HG03575 (cell line): Measurements from ENCODE around the gene NACC1.

Experiments
- ATAC-seq: cut with Tn5 transposase; IDR thresholded peaks from one replicate; pipeline ENCODE4 v1.9.1; 2021; ENCODE audit not compliant: unreplicated experiment, insufficient number of reproducible peaks, low FRiP score; ENCODE audit errors: extremely low read depth

Gene NACC1

DNA sequence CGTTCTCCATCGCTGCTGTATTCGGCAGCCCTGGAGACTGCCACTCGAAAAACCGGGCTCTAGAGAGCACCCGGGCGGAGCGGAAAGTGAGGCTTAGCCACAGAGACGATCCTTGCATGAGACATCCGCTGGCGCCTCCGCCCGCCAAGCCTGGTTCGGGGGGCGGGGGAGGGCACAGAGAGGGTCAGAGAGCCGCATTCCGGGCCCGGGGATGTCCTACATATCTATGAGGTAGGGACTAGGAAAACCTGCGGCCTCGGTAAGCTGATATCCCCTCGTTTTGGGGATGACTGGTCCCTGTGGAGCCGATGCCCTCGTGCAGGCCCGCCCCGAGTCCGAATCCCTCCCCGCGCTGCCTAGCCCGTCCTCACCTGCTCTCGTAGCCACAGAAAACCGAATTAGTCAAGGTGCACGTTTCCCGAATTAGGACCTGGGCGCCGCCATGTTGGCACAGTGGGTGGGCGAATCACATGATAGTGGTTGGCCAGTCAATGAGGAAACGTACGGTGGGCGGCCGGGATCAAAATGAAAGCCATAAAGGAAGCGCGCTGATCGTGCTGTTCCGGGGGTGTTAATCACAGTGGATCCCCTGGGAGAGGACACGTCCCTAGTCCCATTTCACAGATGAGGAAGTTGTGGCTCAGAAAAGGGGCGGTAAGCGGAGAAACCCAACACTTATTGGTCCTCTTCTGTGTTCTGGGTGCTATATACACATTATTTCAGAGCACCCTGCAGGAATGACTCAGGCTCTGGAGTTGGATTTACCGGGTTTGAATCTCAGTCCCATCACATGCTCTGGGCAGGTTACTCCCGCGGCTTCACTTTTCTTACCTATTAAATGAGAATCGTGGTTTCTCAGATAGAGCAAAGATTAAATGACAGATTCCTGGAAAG is 1.5 kb upstream of the NACC1 start, which contains the start of gene TRMT1:
TRMT1 (minus strand) TSS at position 459 of the 894 bp plus-strand sequence; CDS start at position 118, 341 bp downstream.
- no peak for ATAC-seq

DNA sequence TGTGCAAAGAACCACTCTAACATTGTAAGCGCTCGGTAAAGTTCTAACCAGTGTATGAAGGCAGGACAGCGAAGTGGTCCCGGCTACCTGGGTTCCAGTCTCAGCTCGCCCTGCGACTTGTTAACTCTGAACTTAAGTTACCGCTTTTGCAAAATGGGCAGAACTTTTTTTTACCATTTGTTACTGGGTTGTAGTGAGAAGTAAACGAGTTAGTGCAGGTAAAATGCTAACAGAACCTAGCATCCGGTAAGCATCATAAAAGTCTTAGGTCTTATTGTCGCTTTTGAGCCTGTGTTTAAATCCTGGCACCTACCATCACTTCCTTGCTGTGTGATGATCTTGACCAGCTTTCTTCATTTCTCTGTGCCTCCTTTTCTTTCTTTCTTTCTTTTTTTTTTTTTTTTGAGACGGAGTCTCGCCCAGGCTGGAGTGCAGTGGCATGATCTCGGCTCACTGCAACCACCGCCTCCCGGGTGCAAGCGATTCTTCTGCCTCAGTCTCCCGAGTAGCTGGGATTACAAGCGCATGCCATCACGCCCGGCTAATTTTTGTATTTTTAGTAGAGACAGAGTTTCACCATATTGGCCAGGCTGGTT is 790 bp upstream of the NACC1 start:
- ATAC-seq = no peak

DNA sequence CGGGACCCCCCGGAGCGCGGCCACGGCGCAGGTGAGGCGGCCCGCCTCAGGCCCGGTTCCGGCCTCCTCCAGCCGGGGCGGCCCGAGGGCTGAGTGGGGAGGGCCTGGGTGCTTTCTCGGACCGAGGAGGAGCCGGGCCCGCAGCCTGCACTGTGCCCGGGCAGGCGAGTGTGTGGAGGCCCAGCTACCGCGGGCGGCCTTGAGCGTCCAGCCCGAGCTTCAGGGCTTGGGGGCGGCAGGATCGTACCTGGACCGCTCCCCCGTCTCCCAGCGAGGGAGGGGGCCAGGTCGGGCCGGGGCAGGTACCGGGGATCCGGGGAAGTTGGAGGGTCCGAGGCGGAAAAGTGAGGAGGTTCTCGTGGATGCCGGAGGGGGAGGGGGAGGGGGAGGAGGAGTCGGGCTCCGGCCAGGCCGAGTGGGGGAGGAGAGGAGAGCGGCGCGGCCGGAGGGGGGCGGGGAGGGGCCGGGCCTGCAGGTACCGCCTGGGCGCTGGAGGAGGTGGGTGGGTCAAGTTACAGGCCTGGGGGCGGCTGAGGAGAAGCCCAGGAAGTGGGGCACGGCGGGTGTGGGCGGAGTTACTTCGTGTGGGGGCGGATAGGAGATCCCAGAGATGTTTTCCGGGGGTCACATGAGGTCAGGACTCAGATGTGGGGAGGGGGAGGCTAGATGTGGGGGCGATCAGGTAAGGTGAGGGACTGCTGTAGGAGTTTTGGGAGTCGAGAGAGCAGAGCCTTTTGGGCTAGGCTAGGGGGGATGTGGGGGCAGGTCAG is 545 bp downstream of the NACC1 start:
- no peak for ATAC-seq

DNA sequence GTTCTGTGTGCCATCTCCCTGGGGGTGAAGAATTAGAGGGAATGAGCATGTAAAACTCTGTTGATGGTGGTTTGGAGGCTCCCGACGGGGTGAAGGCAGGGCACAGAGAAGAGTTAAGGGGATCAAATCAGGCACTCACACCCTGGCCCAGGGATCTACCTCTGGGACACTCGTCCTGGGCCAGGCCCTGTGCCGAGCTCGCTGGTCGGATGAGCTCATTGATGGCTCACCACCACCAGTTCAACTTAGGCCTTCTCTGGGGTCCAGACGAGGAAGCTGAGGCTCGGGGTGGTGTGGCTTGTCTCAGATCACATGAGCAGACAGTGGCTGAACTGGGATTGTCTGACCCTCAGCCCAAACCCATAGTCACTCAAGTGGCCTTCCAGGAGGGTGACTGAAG is 1.6 kb downstream of the NACC1 start:
- ATAC-seq = no peak

DNA sequence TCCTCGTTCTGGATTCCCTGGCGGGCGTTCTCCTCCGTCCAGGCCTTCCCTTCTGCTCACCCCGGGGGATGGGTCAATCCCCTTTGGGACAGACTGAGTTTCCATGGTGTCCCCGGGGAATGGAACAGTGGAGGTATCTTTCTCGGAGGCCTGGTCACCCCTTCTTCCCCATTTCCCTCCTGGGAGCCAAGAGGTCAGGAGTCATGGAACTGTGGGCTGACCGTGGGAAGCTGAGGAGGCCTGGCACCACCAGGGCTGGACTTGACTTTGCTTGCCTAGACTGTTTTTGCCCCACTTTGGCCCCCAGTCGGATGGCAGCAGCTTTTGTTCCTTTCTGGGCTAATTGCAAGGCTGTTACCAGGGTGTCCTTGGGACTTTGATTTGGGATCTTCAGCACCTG is 2.0 kb downstream of the NACC1 start:
- no peak for ATAC-seq

DNA sequence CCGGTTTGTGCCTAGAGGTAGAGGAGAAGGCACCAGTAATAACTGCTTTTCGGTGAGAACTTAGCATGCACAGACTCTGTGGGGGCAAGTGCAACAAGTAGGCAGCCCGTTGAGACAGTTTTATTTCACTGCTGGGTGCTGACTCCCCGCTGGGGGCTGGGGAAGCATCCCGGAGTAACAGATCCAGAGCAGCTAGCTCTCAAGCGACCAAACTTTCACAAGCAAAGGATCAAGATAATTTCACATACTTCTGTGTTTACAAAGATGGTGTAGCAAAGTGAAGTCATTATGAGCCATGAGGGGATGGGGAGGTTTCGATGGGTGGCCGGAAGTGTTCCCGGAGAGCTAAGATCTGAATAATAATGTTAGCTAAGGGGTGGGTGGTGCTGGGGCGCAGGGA is 2.8 kb downstream of the NACC1 start:
- no peak for ATAC-seq

DNA sequence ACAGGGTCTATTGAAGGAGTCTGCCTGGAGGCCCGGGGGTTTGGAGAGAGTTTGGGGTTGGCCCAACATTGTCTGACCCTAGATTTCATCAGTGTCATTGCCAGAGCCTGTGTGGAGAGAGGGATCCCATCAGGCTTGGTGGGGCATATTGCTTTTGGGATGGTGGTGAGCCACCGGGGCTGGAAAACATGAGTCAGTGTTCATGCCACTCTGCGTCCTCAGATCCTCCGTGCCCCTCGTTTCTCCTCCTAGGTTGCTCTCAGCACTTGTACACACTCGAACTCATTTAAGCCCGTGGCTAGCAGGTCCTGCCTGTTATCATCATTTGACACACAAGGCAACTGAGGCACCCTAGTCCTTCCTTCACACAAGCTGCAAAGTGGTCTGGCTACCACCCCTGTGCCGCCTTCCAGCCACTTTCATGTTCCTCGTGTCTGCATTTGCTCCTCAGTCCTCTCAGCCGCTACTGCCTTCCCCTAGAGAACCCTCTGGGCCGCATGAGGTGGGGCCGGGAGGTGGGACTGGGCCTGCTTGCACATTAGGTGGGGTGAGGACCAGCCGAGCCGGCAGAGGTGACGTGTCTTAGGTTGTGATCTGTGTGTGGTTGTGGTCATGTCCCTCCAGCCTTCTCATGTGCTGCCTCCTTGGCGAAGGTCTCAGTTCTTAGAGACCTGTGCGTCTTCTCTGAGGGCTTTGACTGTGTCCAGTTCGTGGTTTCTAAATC is 3.6 kb downstream of the NACC1 start:
- ATAC-seq = no peak

DNA sequence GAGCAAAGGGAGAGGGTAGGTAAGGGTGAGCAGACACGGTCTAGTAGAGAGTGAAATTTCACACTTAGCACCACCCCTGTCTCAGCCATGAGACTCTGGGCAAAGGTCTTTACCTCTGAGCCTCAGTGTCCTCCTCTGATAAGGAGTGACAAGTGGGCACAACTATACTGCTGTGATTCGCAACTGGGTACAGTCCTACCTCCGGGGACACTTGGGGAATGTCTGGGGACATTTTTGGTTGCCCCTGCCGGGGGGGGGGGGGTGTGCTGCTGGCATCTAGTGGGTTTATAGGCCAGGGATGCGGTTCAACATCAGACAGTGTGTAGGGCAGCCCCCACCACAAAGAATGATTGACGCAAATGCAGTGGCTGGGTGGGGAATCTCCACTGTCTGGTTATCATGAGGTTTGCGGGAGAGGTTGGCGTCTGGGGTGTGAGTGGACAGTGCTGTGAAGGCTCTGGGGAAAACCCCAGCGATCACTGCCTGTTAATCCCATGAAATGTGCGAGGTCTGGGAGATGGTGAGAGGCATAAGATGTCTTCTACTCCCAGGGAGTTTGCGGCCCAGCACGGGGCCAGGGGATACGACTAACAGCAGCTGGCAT is 4.3 kb downstream of the NACC1 start:
- no peak for ATAC-seq

DNA sequence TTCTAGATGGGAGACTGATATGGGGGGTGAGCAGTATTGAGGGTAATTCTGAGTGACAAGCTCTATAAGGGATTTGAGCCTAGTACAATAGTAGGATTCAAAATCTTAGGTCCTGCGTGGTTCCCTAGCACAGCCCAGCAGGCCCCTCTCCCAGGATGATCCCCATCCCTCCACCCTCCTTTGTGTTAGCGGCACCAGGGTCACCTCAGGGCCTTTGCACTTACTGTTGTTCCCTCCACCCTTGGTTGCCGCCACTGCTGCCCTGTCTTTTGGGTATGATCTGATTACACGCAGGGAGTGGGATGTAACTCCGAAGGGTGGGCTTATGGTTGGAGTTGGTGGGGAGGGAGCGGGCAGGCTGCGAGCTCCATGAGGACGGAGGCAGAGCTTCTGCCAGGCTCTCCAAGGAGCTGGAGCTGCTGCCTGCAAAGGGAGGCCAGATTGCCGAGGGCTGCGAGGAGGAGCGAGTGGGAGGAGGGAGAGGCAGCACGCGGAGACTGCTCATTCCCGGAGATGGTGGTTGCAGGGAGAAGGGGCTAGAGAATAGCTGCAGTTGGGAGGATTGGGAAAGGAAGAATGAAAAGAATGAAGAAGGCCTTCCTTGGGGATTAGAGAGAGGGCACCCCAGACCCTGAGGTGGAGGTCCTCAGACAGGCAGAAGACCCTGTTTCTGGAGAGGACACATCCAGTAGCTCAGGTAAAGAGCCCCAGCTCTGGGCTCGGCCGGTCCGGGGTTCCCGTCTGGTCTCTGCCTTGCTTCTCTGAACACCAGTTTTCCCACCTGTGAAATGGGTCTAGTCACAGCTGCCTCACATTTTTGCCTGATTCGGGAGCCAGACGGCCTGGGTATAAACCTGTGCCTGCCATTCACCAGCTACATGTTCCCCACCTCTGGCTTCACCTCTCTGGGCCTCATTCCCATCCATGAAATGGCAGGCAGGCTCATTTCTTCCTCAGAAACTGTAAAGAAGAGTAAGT is 5.2 kb downstream of the NACC1 start:
- ATAC-seq = no peak

DNA sequence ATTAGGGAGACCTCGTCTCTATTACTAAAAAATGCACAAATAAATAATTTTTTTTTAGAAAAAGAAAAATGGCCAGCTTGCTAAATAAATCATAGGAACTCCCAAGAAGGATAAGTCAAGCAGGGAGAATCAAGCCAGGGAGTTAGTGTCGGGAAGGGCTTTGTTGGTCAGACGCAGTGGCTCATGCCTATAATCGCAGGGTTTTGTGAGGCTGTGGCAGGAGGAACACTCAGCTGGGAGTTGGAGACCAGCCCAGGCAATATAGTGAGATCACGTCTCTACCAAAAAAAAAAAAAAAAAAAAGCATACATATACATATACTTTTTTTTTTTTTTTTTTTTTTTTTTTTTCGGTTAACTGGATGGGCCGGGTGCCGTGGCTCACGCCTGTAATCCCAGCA is 9.0 kb downstream of the NACC1 start:
- ATAC-seq = no peak

DNA sequence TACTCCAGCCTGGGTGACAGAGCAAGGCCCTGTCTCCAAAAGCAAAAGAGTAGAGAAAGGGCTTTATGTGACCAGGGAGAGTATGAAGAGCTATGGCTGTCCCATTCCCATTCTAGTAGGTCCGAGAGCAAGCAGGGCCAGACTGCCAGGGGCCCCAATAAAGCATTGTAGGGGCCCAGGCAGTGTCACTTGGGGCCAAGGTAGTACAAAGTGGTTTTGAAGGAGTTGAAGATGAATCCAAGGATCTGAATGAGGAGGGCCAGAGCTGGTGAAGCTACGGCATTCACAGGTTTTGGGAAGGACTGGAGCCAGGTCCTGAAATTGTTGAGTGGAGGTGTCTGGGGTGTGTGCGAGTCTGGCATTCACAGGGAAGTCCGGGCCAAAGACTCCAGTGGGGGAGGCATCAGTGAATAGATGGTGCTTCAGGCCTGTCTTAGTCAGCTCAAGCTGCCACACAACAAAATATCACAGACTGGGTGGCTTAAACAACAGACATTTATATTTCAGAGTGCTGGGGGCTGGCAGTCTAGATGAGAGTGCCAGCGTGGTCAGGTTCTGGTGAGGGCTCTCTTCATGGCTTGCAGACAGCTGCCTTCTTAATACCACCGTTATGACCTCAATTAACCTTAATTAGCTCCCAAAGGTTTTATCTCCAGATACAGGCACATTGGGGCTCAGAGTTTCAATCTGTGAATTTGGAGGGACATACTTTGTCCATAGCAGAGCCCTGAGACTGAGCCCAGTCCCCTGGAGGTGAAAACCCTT is 9.9 kb downstream of the NACC1 start:
- ATAC-seq = no peak

DNA sequence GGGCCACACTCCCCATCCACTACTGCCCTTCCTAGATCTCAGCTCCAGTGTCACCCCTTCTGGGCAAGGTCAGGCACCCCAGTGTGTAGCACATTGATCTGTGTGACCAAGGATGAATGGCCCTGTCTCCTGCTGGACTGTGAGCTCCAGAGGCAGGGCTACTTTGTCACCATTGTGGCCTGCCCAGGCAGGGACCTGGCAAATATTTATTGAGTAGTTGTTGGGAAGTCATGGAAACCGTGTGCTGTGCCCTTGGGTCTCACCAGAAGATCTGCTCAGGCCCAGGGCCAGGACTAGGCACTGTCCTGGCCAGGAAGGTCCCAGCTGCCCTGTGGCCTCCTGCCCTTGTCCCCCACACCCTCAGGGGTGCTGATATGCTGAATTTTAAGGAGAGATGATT is 10.5 kb downstream of the NACC1 start:
- no peak for ATAC-seq

DNA sequence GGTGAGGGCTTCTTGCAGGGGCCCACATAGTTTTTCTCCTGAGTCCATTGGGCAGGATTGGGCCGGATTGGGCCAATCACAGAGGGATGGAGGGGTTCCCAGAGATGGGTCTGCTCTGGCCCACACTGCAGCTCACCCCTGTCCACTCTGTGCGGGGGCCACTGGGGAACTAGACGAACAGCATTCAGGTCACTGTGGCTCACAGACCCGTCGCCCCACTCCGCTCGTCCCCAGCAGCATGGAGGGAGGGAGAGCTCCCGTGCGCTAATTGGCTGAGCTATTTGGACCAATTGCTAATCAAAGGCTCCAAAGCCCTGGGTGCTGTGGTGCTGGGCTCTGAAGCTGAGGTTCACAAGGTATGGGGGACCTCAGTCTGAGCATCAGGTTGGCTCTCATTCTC is 11.3 kb downstream of the NACC1 start:
- no peak for ATAC-seq

DNA sequence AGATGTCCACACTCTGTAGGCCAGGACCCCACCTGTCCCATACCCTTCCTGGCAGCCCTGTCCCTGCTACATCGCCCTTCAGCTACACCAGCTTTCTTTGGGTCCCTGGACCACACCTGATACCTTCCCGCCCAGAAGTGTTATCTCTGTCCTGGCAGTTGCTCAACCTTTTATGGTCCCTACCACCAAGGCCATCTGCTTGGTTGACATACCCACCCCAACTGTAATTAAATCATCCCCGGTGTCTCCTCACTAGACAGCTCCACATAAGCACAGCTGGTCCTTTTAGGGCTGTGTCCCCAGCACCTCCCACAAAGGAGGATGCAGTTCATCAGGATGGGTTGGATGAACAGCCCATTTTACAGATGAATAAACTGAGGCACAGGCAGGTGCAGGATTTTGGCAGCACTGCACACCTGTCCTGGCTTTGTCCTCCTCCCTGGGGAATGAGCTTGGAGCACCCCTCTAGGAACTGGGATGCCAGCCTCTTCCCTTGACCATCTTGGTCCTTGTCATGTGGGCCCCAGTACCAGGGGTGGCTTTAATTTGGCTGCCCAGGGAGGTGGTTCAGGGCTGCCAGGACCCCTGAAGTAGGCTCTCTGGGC is 12.9 kb downstream of the NACC1 start:
- ATAC-seq = no peak

DNA sequence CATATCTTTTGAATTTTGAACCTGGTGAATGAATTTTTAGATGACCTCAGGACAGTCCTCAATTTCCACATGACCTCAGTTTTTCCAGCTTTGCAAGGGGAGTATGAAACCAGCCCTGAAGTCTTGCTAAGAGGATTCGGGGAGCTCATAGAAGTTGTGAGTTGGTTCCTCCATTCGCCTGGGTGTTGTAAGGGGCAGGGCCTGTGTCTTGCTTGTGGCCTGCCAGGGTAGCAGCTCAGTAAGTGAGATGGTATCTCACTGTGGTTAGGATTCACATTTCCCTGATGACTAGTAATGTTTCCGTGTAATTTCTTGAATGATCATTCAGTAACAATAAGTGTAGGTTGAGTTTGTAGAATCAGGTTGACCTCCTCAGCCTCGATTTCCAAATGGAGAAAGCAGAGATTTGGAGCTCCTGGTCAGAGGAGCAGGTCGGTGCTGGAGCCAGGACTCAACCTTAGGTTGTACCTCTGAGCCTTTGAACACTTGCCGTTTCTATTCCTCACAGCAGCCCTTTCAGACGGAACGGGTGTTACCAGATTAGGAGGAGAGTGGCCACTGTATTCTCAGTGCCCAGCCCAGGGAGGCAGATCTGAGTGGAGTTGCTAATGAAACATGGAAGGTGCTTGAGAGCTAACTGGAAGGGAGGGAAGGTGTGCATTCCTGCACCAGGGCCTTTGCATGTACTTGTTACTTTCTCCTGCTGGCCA is 14.6 kb downstream of the NACC1 start:
- no peak for ATAC-seq

DNA sequence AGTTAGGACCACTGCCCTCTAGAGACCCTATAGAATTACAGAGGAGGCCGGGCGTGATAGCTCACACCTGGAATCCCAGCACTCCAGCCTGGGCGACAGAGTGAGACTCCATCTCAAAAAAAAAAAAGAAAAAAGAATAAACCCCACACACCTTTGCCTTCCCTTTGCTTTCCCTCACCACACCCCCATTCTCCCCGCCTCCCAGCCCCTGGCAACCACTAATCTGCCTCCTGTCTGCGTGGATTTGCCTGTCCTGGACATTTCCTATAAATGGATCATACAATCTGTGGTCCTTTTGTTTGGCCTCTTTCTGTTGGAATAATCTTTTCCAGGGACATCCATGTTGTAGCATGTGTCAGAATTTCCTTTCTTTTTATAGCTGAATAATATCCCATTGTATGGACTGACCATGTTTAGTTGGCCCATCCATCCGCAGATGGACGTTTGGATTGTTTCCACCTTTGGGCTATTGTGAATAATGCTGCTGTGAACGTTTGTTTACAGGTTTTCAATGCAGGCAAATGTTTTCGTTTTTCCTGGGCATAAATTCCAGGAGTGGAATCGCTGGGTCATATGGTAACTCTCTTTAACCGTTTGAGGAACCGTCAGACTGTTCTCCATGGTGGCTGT is 15.3 kb downstream of the NACC1 start:
- ATAC-seq = no peak
